AG09319 (cell line): Measurements from ENCODE around the gene KRTAP12-2.
"Not testable (repeated sequence)": the region's sequence is repeated elsewhere in the genome, so short reads cannot be mapped to it uniquely, and the experiment has no call there.

Experiments used
- DNase-seq: peaks from one replicate; pipeline ENCODE4 v3.0.0-alpha.2; 2010; ENCODE audit warnings: low read depth; ENCODE audit errors: extremely low read depth
- TF ChIP-seq, protein P1 (sequence below): IDR thresholded peaks from 2 replicates; pipeline ENCODE4 v1.5.1; 2011; ENCODE audit warnings: low read depth, mild to moderate bottlenecking, inconsistent platforms, low read length, moderate library complexity

Gene KRTAP12-2

DNA sequence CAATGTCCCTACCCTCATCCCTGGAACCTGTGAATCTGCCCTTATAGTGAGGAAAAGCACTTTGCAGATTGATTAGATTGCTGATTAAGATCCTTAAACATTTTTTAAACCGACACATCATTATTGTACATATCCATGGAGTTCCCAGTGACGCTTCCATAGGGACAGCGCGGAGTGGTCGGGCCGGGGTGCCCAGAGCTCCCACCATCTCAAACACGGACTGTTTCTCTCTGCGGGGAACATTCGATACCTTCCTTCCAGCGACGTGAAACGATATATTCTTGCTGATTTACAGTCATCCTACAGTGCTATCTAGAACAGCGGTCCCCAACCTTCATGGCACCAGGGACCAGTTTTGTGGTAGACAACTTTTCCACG is 34.3 kb upstream of the KRTAP12-2 start:
- DNase-seq, result no peak
- TF ChIP-seq, protein P1, sequence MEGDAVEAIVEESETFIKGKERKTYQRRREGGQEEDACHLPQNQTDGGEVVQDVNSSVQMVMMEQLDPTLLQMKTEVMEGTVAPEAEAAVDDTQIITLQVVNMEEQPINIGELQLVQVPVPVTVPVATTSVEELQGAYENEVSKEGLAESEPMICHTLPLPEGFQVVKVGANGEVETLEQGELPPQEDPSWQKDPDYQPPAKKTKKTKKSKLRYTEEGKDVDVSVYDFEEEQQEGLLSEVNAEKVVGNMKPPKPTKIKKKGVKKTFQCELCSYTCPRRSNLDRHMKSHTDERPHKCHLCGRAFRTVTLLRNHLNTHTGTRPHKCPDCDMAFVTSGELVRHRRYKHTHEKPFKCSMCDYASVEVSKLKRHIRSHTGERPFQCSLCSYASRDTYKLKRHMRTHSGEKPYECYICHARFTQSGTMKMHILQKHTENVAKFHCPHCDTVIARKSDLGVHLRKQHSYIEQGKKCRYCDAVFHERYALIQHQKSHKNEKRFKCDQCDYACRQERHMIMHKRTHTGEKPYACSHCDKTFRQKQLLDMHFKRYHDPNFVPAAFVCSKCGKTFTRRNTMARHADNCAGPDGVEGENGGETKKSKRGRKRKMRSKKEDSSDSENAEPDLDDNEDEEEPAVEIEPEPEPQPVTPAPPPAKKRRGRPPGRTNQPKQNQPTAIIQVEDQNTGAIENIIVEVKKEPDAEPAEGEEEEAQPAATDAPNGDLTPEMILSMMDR, result no peak

DNA sequence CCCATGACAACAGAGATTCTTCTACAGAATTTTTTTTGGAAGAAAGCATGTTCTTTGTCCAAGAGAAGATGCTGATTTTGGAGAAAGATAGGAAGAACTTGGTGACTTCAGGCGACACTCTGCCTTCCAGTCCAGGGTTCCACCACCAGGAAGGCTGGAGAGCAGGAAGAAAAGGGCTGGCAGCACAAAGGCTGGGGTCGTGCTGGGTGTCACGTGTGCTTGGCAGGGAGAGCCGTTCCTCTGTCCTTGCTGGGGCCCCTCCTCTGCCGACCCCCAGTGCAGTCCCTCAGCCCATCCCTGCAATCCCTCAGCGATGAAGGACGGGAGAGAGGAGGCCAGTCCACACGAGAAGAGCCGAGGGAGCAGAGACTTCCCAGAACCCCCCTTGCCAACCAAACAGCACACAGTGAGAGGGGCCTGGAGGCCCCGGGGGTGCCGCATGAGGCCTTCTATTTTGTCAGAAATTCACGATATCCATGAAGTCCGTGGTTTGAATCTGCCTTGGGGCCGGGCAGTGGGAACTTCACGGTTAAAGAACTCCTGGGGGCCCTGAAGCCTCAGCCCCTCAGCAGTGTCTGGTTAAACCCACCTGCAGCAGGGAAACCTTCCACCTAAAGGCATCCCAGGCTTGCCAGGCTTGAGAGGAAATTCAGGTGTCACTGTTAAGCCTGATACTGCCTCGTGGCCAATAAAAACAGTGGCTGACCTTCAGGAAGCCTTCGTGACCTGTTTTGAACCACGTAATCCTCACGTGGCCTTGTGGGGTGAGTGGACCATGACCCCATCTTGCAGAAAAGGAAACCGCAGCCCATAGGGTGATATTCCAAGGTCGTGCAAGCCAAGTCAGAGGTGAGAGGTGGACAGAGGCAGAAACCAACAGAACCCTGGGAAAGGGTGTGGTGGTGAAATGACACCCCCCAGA is 33.6 kb upstream of the KRTAP12-2 start:
- no peak for DNase-seq
- TF ChIP-seq, protein P1, result no peak

DNA sequence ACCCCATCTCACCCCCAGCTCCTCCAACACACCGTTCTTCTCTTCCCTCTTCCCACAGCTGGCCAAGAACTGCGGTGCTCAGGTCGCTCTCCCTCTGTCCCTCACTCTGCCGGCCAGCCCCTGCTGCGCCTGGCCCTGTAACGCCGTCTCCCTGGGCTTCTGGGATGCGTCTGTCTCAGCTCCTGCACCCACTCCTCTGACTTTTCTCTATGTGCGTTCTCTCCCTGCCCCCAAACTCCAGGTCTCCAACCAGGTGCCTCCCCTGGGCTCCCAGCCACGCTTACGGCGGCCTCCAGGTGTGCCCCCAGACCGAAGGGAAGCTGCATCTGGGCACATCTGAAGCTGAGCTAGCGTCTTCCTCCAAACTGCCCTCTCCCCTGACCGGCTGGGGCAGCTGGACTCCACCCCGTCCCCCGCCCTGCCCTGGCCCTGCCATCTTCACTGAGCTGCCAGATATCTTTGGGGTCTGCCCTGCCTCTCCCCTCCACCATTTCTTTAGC is 32.8 kb upstream of the KRTAP12-2 start:
- DNase-seq, result no peak
- TF ChIP-seq, protein P1, result no peak

DNA sequence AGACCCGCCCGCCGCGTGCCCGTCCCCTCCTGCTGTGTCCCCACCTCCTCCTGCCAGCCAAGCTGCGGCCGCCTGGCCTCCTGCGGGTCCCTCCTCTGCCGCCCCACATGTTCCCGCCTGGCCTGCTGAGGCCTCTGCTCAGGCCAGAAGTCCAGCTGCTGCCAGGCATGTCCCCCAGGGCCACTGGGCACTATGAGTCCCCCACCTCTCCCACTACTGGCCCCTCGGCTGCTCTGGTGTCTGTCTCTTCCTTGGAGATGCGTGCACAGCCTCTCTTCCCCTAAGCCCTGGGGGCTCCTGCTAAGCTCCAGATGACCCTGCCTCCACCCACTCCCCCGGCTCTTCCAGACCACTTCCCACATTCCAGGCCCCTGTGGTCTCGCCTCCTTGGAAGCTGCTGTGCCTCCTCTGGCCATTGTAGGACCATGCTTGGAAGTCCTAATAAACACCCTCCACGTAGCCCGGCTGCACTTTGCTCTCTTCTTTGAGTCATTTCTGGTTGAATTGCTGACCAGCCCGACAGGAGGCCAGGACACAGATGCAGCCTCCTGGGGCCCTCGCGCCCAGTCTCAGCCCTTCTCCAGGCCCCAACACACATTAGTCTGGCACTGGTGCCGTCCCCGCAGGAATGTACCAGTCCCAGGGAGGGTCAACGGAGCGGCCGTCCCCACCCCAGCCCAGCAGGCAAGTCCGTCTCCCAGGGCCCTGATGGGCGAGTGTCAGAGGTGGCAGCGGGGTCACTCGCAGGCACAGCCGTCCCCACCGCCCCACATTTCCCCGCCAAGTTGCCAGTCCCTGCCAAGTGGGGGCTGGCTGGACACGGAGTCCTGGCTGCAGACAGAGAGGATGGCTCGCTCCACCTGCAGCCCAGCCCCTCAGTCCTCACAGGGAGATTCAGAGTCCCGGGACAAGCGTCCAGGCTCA is 31.3 kb upstream of the KRTAP12-2 start:
- DNase-seq, result no peak
- TF ChIP-seq, protein P1, result no peak

DNA sequence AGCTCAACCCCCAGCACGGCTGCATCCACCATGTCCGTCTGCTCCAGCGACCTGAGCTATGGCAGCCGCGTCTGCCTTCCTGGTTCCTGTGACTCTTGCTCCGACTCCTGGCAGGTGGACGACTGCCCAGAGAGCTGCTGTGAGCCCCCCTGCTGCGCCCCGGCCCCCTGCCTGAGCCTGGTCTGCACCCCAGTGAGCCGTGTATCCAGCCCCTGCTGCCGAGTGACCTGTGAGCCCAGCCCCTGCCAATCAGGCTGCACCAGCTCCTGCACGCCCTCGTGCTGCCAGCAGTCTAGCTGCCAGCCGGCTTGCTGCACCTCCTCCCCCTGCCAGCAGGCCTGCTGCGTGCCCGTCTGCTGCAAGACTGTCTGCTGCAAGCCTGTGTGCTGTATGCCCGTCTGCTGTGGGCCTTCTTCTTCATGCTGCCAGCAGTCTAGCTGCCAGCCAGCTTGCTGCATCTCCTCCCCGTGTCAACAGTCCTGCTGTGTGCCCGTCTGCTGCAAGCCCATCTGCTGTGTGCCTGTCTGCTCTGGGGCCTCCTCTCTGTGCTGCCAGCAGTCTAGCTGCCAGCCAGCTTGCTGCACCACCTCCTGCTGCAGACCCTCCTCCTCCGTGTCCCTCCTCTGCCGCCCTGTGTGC is 30.6 kb upstream of the KRTAP12-2 start, which contains the start of gene KRTAP10-12:
TSS of gene KRTAP10-12 (plus strand) at position 1 of the 639 bp plus-strand sequence. CDS start at position 31, 30 bp downstream.
- DNase-seq, result not testable (repeated sequence)

DNA sequence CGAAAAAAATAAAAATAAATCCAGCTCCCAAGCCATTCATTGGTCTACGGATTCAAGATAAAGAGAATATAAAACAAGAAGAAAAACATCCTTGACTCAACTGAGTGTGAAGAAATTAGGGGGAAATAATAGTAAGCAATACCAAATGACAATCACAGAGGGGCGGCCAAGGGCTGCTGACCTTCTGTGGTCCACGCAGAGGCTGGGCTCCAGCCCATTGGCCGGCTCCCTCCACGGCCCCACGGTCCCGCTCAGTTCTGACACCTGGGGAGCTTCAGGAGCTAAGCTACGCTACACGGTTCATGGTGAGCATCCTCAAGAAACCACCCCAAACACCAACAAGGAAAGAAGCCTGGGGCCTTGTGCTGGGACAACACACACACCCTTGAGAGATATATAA is 29.8 kb upstream of the KRTAP12-2 start:
- no peak for DNase-seq
- TF ChIP-seq, protein P1, result no peak

DNA sequence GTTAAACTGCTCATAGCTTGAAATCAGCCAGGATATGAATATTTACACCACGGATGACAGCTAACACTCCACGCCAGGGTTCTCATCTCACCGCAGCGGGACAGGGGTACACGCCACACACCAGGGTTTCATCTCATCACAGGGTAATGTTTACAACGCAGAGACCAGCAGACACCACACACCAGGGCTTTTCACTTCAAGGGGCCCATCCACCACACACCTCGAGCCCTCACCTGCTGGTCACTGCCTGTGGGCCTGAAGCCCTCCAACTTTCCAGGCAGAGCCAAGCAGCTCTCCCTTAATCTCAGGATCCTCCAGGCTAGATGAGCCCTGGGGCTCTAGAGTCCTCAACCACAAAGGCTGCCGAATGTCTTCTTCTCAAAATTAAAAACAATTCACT is 28.9 kb upstream of the KRTAP12-2 start:
- TF ChIP-seq, protein P1, result no peak
- no peak for DNase-seq
